Posterior cingulate gyrus (tissue), 11 donors: ENCODE measurements around the gene NXPE4.
A peak's percentile ranks its signal among the peaks of the same experiment; 100 is the strongest.
"Not testable (repeated sequence)": the region's sequence is repeated elsewhere in the genome, so short reads cannot be mapped to it uniquely, and the experiment has no call there.

Source experiments
- DNase-seq, 10 donors: peaks; one replicate each; pipeline versions ENCODE4 v3.0.0 to v3.0.0-alpha.2; 2020 to 2021; ENCODE audit warnings: mixed read lengths in 3 of 10
- intact Hi-C: fragments of 100-400 bp; cut with DNase I; formaldehyde crosslinking; loops from one replicate; pipeline ENCODE4 v1.15.1; 2023

The NXPE4 gene

GRCh38 chr11:114595571-114595970 lies at the start of gene NXPE4:
Gene NXPE4 (minus strand): TSS chr11:114595786. CDS start chr11:114594759, 1,027 bp downstream.
- DNase-seq, result no peak
- intact Hi-C loops, result no loop called here

DNA sequence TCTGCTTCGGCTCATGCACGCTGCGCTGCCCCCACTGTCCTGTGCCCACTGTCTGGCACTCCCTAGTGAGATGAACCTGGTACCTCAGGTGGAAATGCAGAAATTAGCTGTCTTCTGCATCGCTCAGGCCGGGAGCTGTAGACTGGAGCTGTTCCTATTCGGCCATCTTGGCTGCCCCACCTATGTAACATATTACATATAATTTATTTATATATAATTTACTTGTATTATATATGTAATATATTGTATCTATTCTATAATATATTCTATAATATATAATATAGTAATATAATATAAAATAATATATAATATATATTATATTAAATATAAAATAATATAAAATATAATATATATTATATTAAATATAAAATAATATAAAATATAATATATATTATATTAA lies 43.9 kb upstream of the NXPE4 start:
- DNase-seq, result peak in 1 of 10 donors; percentile 47
- intact Hi-C loops, result not testable (repeated sequence)

- DNase-seq, intact Hi-C loops: not testable (repeated sequence)
Observed at GRCh38 chr11:114631445-114631965, 35.9 kb upstream of the NXPE4 start.

DNA sequence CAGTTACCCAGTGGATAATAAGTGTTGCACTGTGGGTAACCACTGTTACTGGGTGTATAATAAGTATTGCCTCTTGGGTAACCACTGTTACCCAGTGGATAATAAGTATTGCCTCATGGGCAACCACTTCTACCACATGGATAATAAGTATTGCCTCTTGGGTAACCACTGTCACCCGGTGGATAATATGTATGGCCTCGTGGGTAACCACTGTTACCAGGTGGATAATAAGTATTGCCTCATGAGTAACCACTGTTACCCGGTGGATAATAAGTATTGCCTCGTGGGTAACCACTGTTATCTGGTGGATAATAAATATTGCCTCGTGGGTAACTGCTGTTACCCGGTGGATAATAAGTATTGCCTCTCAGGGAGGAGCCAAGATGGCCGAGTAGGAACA lies 29.7 kb upstream of the NXPE4 start:
- DNase-seq, result no peak
- intact Hi-C loops, result no loop called here

- DNase-seq, result no peak
- intact Hi-C loops, result no loop called here
Observed at GRCh38 chr11:114624455-114625207, 29.0 kb upstream of the NXPE4 start.

- DNase-seq, result no peak
- intact Hi-C loops, result no loop called here
Observed at GRCh38 chr11:114623720-114624119, 28.1 kb upstream of the NXPE4 start.

DNA sequence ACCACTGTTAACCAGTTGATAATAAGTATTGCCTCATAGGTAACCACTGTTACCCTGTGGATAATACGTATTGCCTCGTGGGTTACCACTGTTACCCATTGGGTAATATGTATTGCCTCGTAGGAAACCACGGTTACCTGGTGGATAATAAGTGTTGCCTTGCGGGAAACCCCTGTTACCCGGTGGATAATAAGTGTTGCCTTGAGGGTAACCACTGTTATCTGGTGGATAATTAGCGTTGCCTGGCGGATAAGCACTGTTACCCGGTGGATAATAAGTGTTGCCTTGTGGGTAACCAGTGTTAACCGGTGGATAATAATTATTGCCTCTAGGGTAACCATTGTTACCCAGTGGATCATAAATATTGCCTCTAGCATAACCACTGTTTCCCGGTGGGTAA lies 27.3 kb upstream of the NXPE4 start:
- no peak for DNase-seq
- intact Hi-C loops, result no loop called here

DNA sequence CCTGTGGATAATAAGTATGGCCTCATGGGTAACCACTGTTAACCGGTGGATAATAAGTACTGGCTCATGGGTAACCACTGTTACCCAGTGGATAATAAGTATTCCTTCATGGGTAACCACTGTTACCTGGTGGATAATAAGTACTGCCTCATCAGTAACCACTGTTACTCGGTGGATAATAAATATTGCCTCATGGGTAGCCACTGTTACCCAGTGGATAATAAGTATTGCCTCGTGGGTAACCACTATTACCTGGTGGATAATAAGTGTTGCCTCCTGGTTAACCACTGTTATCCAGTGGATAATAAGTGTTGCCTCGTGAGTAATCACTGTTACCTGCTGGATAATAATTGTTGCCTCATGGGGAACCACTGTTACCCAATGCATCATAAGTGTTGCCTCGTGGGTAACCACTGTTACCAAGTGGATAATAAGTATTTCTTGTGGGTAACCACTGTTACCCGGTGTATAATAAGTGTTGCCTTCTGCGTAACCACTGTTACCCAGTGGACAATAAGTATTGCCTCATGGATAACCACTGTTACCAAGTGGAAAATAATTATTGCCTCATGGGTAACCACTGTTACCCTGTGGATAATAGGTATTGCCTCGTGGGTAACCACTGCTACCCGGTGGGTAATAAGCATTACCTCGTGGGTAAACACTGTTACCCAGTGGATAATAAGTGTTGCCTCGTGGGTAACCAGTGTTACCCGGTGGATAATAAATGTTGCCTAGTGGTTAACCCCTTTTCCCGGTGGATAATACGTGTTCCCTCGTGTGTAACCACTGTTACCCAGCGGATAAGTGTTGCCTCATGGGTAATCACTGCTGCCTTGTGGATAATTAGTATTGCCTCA lies 26.6 kb upstream of the NXPE4 start:
- intact Hi-C loops, result no loop called here
- no peak for DNase-seq

DNA sequence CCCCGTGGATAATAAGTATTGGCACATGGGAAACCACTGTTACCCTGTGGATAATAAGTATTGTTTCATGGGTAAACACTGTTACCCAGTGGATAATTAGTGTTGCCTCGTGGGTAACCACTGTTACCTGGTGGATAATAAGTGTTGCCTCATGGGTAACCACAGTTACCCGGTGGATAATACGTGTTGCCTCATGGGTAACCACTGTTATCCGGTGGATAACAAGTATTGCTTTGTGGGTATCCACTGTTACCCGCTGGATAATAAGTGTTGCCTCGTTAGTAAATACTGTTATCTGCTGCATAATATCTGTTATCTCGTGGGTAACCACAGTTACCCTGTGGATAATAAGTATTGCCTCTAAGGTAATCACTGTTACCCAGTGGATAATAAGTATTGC lies 25.5 kb upstream of the NXPE4 start:
- DNase-seq, result no peak
- intact Hi-C loops, result no loop called here

DNA sequence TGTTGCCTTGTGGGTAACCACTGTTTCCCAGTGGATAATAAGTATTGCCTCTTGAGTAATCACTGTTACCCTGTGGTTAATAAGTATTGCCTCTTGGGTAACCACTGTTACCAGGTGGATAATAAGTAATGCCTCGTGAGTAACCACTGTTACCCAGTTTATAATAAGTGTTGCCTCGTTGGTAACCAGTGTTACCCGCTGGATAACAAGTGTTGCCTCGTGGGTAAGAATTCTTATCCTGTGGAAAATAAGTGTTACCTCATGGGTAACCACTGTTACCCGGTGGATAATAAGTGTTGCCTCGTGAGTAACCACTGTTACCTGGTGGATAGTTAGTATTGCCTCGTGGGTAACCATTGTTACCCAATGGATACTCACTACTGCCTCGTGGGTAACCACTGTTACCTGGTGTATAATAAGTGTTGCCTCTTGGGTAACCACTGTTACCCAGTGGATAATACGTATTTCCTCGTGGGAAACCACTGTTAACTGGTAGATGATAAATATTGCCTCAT lies 24.1 kb upstream of the NXPE4 start:
- intact Hi-C loops, result no loop called here
- DNase-seq, result no peak

DNA sequence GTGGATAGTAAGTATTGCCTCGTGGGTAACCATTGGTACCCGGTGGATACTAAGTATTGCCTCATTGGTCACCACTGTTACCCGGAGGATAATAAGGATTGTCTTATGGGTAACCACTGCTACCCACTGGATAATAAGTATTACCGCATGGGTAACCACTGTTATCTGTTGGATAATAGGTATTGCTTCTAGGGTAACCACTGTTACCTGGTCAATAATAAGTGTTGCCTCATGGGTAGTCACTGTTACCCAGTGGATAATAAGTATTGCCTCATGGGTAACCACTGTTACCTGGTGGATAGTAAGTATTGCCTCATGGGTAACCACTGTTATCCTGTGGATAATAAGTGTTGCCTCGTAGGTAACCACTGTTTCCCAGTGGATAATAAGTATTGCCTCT lies 22.6 kb upstream of the NXPE4 start:
- intact Hi-C loops, result no loop called here
- no peak for DNase-seq

GRCh38 chr11:114617157-114618124 lies 21.9 kb upstream of the NXPE4 start:
- no peak for DNase-seq
- intact Hi-C loops, result no loop called here

DNA sequence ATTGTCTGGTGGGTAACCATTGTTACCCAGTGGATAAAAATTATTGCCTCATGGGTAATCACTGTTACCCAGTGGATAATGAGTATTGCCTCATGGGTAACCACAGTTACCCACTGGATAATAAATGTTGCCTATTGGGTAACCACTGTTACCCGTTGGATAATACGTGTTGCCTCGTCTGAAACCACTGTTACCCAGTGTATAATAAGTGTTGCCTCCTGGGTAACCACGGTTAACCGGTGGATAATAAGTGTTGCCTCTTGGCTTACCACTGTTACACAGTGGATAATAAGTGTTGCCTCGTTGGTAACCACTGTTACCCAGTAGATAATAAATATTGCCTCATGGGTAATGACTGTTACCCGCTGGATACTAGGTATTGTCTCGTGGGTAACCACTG lies 20.9 kb upstream of the NXPE4 start:
- intact Hi-C loops, result no loop called here
- no peak for DNase-seq

DNA sequence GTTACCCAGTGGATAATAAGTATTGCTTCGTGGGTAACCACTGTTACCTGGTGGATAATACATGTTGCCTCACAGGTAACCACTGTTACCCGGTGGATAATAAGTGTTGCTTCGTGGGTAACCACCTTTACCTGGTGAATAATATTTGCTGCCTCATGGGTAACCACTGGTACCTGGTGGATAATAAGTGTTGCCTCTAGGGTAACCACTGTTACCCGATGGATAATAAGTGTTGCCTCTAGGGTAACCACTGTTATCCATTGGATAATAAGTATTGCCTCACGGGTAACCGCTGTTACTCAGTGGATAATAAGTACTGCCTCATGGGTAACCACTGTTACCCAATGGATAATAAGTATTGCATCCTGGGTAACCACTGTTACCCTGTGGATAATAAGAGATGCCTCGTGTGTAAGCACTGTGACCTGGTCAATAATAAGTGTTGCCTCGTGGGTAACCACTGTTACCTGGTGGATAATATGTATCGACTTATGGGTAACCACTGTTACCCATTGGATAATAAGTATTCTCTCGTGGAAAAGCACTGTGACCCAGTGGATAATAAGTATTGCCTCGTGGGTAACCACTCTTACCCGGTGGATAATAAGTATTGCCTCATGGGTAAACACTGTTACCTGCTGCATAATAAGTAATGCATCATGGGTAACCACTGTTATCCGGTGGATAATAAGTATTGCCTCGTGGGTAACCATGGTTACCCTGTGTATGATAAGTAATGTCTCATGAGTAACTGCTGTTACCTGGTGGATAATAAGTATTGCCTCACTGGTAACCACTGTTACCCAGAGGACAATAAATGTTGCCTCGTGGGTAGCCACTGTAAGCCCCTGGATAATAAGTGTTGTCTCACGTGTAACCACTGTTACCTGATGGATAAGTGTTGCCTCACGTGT lies 20.1 kb upstream of the NXPE4 start:
- intact Hi-C loops, result no loop called here
- no peak for DNase-seq

GRCh38 chr11:114614127-114614720 lies 18.6 kb upstream of the NXPE4 start:
- intact Hi-C loops, result no loop called here

GRCh38 chr11:114613094-114613493 lies 17.5 kb upstream of the NXPE4 start:
- DNase-seq, intact Hi-C loops: not testable (repeated sequence)

More at GRCh38 chr11:114614127-114614720, 18.6 kb upstream of the NXPE4 start:
- no peak for DNase-seq

GRCh38 chr11:114612686-114613085 lies 17.1 kb upstream of the NXPE4 start:
- intact Hi-C loops, result no loop called here
- DNase-seq, result no peak

- intact Hi-C loops, DNase-seq: not testable (repeated sequence)
Observed at GRCh38 chr11:114612199-114612598, 16.6 kb upstream of the NXPE4 start.
